Endothelial cell of umbilical vein (primary cell): ENCODE data around the gene TTC3. TPM values are rescaled to one million over a fixed set of nuclear protein-coding genes. Genes with fewer than 3 reads are reported as not detected.

Source experiments
- BruUV-seq: library from RNA; stranded (reverse); fragments of 400-500 nt; replicated peaks from 2 replicates; lab custom pipeline; 2021; lab: Mats Ljungman, UMichigan
- CTCF ChIA-PET: fragments of 300-600, 350-600 bp; sonication (Branson Sonifier 250); formaldehyde crosslinking; loops from one replicate; lab custom pipeline; 2021; ENCODE audit warnings: antibody characterized with exemption, inconsistent platforms; lab: Charles Lee
- POLR2A ChIA-PET: fragments of 300-600, 350-600 bp; sonication (Branson Sonifier 250); formaldehyde crosslinking; loops from one replicate; lab custom pipeline; 2021; ENCODE audit warnings: antibody characterized with exemption, inconsistent platforms; lab: Charles Lee
- DNase-seq: peaks from one replicate; pipeline ENCODE4 v3.0.0-alpha.2; 2011; ENCODE audit warnings: low read depth, low spot score
- FAIRE-seq: peaks from 2 replicates; lab custom pipeline; 2011; peaks lifted over from hg19 to GRCh38; lab: Jason Lieb, UNC
- H2AFZ ChIP-seq: 2 replicates; pipeline ENCODE4 v1.6.0; 2012; ENCODE audit warnings: low read depth, low read length, control low read depth, inconsistent platforms
- H3K27ac ChIP-seq: 2 replicates; pipeline ENCODE4 v1.5.1; 2011; ENCODE audit warnings: low read depth, mild to moderate bottlenecking, control low read depth, low read length, moderate library complexity; ENCODE audit not compliant: insufficient read depth
- H3K27me3 ChIP-seq, 2 experiments: 2 replicates each; pipeline versions ENCODE4 v1.6.0 to v1.6.1; 2011; ENCODE audit warnings: low read length in 2 of 2, mixed read lengths in 1 of 2; ENCODE audit not compliant: control insufficient read depth in 2 of 2, insufficient read depth in 2 of 2
- H3K36me3 ChIP-seq, 2 experiments: 2 replicates in 1 of 2; 3 replicates in 1 of 2; pipeline ENCODE4 v1.5.1; 2011; ENCODE audit warnings: low read length in 2 of 2, mild to moderate bottlenecking in 1 of 2, moderate library complexity in 1 of 2; ENCODE audit not compliant: control insufficient read depth in 2 of 2, insufficient read depth in 2 of 2; ENCODE audit errors: extremely low read depth in 1 of 2
- H3K4me1 ChIP-seq: 3 replicates; pipeline ENCODE4 v1.5.1; 2011; ENCODE audit warnings: mild to moderate bottlenecking, low read length; ENCODE audit not compliant: control insufficient read depth, insufficient read depth; ENCODE audit errors: extremely low read depth
- H3K4me2 ChIP-seq: 2 replicates; pipeline ENCODE4 v1.6.1; 2011; ENCODE audit warnings: low read length, control low read depth, mixed read lengths; ENCODE audit not compliant: insufficient read depth
- H3K4me3 ChIP-seq, 3 experiments: fragments of 200-600 bp in 1 of 3; sonication (generic), shearing (Covaris generic) in 1 of 3; replicated peaks in 1 of 3; 2 replicates each; pipeline ENCODE4 v1.5.1; 2011 to 2016; ENCODE audit warnings: control low read depth in 3 of 3, low read length in 3 of 3, mild to moderate bottlenecking in 2 of 3, inconsistent platforms in 1 of 3, low read depth in 1 of 3, moderate library complexity in 1 of 3; ENCODE audit not compliant: insufficient read depth in 1 of 3
- H3K79me2 ChIP-seq: 2 replicates; pipeline ENCODE4 v1.6.0; 2012; ENCODE audit warnings: low read length, inconsistent platforms; ENCODE audit not compliant: control insufficient read depth, insufficient read depth
- H3K9ac ChIP-seq: replicated peaks from 2 replicates; pipeline ENCODE3; 2011; ENCODE audit warnings: low read length, control low read depth; ENCODE audit not compliant: insufficient read depth; ENCODE audit errors: extremely low read depth
- H3K9me1 ChIP-seq: replicated peaks from 3 replicates; pipeline ENCODE4 v1.6.0; 2011; ENCODE audit warnings: mild to moderate bottlenecking, low read length; ENCODE audit not compliant: control insufficient read depth, insufficient read depth; ENCODE audit errors: extremely low read depth
- H3K9me3 ChIP-seq: replicated peaks from 2 replicates; pipeline ENCODE4 v1.5.1; 2012; ENCODE audit warnings: low read length, inconsistent platforms; ENCODE audit not compliant: control insufficient read depth, insufficient read depth
- H4K20me1 ChIP-seq: replicated peaks from 2 replicates; pipeline ENCODE3; 2011; ENCODE audit warnings: mild to moderate bottlenecking, low read length; ENCODE audit not compliant: control insufficient read depth, insufficient read depth; ENCODE audit errors: extremely low read depth
- CTCF ChIP-seq, 2 donors: IDR thresholded peaks; 1 replicate in 1 of 2; 2 replicates in 1 of 2; pipeline ENCODE4 v1.5.1; 2011; ENCODE audit warnings: low read length in 2 of 2, mild to moderate bottlenecking in 2 of 2, moderate library complexity in 2 of 2, control low read depth in 1 of 2, inconsistent platforms in 1 of 2, low read depth in 1 of 2; ENCODE audit not compliant: insufficient read depth in 1 of 2; ENCODE audit errors: extremely low read depth in 1 of 2
- EZH2 ChIP-seq: IDR thresholded peaks from 2 replicates; pipeline ENCODE4 v1.6.1; 2012; ENCODE audit warnings: borderline replicate concordance, low read depth, mild to moderate bottlenecking, moderate library complexity, low read length, inconsistent platforms; ENCODE audit not compliant: severe bottlenecking
- FOS ChIP-seq: IDR thresholded peaks from 2 replicates; pipeline ENCODE4 v1.6.1; 2011; ENCODE audit warnings: mild to moderate bottlenecking, low read length, moderate library complexity, borderline replicate concordance; ENCODE audit not compliant: insufficient read depth
- GATA2 ChIP-seq: IDR thresholded peaks from 2 replicates; pipeline ENCODE4 v1.7.0; 2011; ENCODE audit warnings: low read depth, mild to moderate bottlenecking, moderate library complexity, mixed read lengths, low read length; ENCODE audit not compliant: insufficient read length, insufficient read depth
- JUN ChIP-seq: IDR thresholded peaks from 2 replicates; pipeline ENCODE4 v1.6.1; 2011; ENCODE audit warnings: borderline replicate concordance, low read depth; ENCODE audit not compliant: insufficient read length, insufficient read depth
- MAX ChIP-seq: IDR thresholded peaks from 2 replicates; pipeline ENCODE4 v1.6.1; 2011; ENCODE audit not compliant: insufficient read depth, insufficient read length
- MYC ChIP-seq: IDR thresholded peaks from one replicate; pipeline ENCODE4 v1.6.1; 2011; ENCODE audit warnings: mild to moderate bottlenecking, low read depth, low read length
- POLR2A ChIP-seq: IDR thresholded peaks from 2 replicates; pipeline ENCODE4 v1.6.1; 2012; ENCODE audit warnings: low read depth, mild to moderate bottlenecking, control low read depth, low read length
- POLR2AphosphoS5 ChIP-seq: IDR thresholded peaks from 2 replicates; pipeline ENCODE4 v1.6.1; 2012; ENCODE audit warnings: low read depth, mild to moderate bottlenecking, control low read depth, low read length, moderate library complexity; ENCODE audit not compliant: insufficient read depth
- dilution Hi-C: fragments of 300-500 bp; cut with MboI; formaldehyde crosslinking; loops from one replicate; pipeline ENCODE4 v1.15.0; 2019; ENCODE audit warnings: low sequenced_read_pairs; ENCODE audit not compliant: extremely low pct_ligation_motif_present
- intact Hi-C: fragments of 100-400 bp; cut with micrococcal nuclease; formaldehyde crosslinking; loops from one replicate; pipeline ENCODE4 v1.10.0; 2022
- polyA plus RNA-seq, 4 experiments: library from polyadenylated mRNA; depleted of rRNA in 3 of 4; stranded (reverse) in 3 of 4; unstranded in 1 of 4; fragments of >200 nt; gene quantifications; 2 replicates each; pipeline versions ENCODE4 v1.2.1 to v1.2.3, GENCODE V29; 2011 to 2012; ENCODE audit warnings: missing spikeins in 1 of 4
- total RNA-seq: library from RNA; stranded (reverse); gene quantifications from 2 replicates; pipeline ENCODE4 v1.2.3, GENCODE V29; 2021

Gene TTC3
- total and polyA plus RNA-seq, 2 donors (not counting 3 experiments of a cell fraction or from before 2014, with no cell fraction given), result 26.2 to 113 TPM

GRCh38 chr21:37045556-37045955 lies 27.5 kb upstream of the TTC3 start:
- TF ChIP-seq POLR2AphosphoS5 (no peak), CTCF (IDR thresholded peaks at IDR 0.05; ENCODE audit: extremely low read depth in 1 of 2, insufficient read depth in 1 of 2, low read depth in 1 of 2, low read length in 2 of 2) (no peak), MAX (no peak), MYC (no peak)
- Histone ChIP-seq H3K4me3 (no peak overlapping the region), H3K36me3 (no peaks in the 10 kb centered on the region), H2AFZ (no peak overlapping the region), H3K27ac (no peak overlapping the region), H3K79me2 (no peaks in the 10 kb centered on the region), H3K9me1 (no peaks in the 10 kb centered on the region), H3K4me1 (no peaks in the 10 kb centered on the region), H3K9me3 (no peaks in the 10 kb centered on the region), H3K9ac (no peak overlapping the region), H4K20me1 (no peaks in the 10 kb centered on the region), H3K27me3 (peaks cover 2 to 3% of the 10 kb centered on the region in 2 experiments), H3K4me2 (no peak overlapping the region)
- dilution Hi-C loops, result no loop called here
- no TSS peak for BruUV-seq
- ChIA-PET POLR2A (interaction anchor here (0.7 kb wide), 1 partner anchor 23 kb away, joined by 3 read pairs; no protein-coding TSS in a partner anchor), CTCF (interaction anchor here (0.9 kb wide), 1 partner anchor 24 kb away, joined by 3 read pairs; no protein-coding TSS in a partner anchor)
- DNase-seq (no peak), FAIRE-seq (no peak)
- intact Hi-C loops, result no loop called here

GRCh38 chr21:37047079-37047478 lies 26.0 kb upstream of the TTC3 start:
- intact Hi-C loops (no loop called here), dilution Hi-C loops (no loop called here)
- H3K27ac ChIP-seq, result no peak overlapping the region
- H3K4me2 ChIP-seq, result no peak overlapping the region
- TF ChIP-seq MYC (no peak), JUN (no peak), POLR2A (no peak), GATA2 (no peak), POLR2AphosphoS5 (no peak), MAX (no peak), EZH2 (no peak), CTCF (IDR thresholded peaks at IDR 0.05; ENCODE audit: extremely low read depth in 1 of 2, insufficient read depth in 1 of 2, low read depth in 1 of 2, low read length in 2 of 2) (no peak), FOS (no peak)
- no peak for FAIRE-seq
- ChIA-PET CTCF (interaction anchor here (1.5 kb wide), 1 partner anchor 9 kb away, joined by 3 read pairs; no protein-coding TSS in a partner anchor), POLR2A (no interaction called here)
- no peaks in the 10 kb centered on the region for H3K36me3 ChIP-seq
- no peaks in the 10 kb centered on the region for H3K9me3 ChIP-seq
- no peaks in the 10 kb centered on the region for H3K4me1 ChIP-seq
- no peak for DNase-seq
- peaks cover 2 to 3% of the 10 kb centered on the region in 2 experiments for H3K27me3 ChIP-seq
- BruUV-seq, result no TSS peak
- no peak overlapping the region for H3K9ac ChIP-seq
- no peak overlapping the region for H3K4me3 ChIP-seq
- H4K20me1 ChIP-seq, result no peaks in the 10 kb centered on the region
- H3K79me2 ChIP-seq, result no peaks in the 10 kb centered on the region
- H2AFZ ChIP-seq, result no peak overlapping the region
- no peaks in the 10 kb centered on the region for H3K9me1 ChIP-seq
